GM19099 (cell line): ENCODE data around the gene CYP46A1.

ENCODE experiments used
- POLR2A ChIP-seq: IDR thresholded peaks from 3 replicates; pipeline ENCODE4 v1.6.1; 2011; ENCODE audit warnings: low read depth; ENCODE audit not compliant: insufficient read length; ENCODE audit errors: extremely low read depth

The CYP46A1 gene

GRCh38 chr14:99683619-99684409 is at the start of gene CYP46A1:
Gene CYP46A1 (plus strand): TSS chr14:99684298. CDS start chr14:99684418, 120 bp downstream.
- TF ChIP-seq POLR2A = peak; percentile 65

GRCh38 chr14:99634443-99634842 is 49.7 kb upstream of the CYP46A1 start:
- TF ChIP-seq POLR2A = no peak

- no peak for TF ChIP-seq POLR2A
Measured at GRCh38 chr14:99635116-99635515, 49.0 kb upstream of the CYP46A1 start.

- TF ChIP-seq POLR2A = no peak
Measured at GRCh38 chr14:99636487-99636886, 47.6 kb upstream of the CYP46A1 start.

GRCh38 chr14:99637624-99638023 is 46.5 kb upstream of the CYP46A1 start:
- TF ChIP-seq POLR2A = no peak

- TF ChIP-seq POLR2A = no peak
Measured at GRCh38 chr14:99643343-99643742, 40.8 kb upstream of the CYP46A1 start.

- no peak for TF ChIP-seq POLR2A
Measured at GRCh38 chr14:99644035-99644587, 40.0 kb upstream of the CYP46A1 start.

- no peak for TF ChIP-seq POLR2A
Measured at GRCh38 chr14:99644723-99645544, 39.2 kb upstream of the CYP46A1 start, which contains the start of gene HHIPL1. Gene HHIPL1 (plus strand): TSS chr14:99645129. CDS start chr14:99645208, 79 bp downstream.

- TF ChIP-seq POLR2A = no peak
Measured at GRCh38 chr14:99645545-99646505, 38.3 kb upstream of the CYP46A1 start.

- TF ChIP-seq POLR2A = no peak
Measured at GRCh38 chr14:99647411-99647810, 36.7 kb upstream of the CYP46A1 start.

GRCh38 chr14:99648027-99648784 is 35.9 kb upstream of the CYP46A1 start:
- no peak for TF ChIP-seq POLR2A

GRCh38 chr14:99649219-99649618 is 34.9 kb upstream of the CYP46A1 start:
- TF ChIP-seq POLR2A = no peak

- no peak for TF ChIP-seq POLR2A
Measured at GRCh38 chr14:99649643-99650042, 34.5 kb upstream of the CYP46A1 start.

- TF ChIP-seq POLR2A = no peak
Measured at GRCh38 chr14:99650189-99650588, 33.9 kb upstream of the CYP46A1 start.
